ENCODE data around the gene DYRK3. TPM values are rescaled to one million over a fixed set of nuclear protein-coding genes. Genes with fewer than 3 reads are reported as not detected.
A peak's percentile ranks its signal among the peaks of the same experiment; 100 is the strongest.
"Not testable (repeated sequence)": the region's sequence is repeated elsewhere in the genome, so short reads cannot be mapped to it uniquely, and the experiment has no call there.

Gene DYRK3
- total RNA-seq, 1 donor from 2014 or later, result 26.6 TPM

DNA sequence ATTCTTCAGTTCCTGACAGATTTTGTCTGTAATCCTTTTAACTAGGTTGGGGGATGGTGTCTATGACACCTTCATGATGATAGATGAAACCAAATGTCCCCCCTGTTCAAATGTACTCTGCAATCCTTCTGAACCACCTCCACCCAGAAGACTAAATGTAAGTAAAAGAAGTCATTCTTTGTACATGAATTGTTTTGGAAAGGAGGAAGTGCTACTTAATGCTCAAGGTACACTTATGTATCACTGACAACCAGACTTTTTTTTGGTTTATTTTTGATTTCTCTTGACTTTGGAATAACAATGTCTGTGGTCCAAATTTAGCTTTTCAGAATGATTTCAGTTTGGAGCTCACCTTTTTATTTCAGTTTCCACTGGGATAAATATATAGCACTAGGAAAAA, 2.3 kb downstream of the DYRK3 start:
- intact Hi-C loops (cut with micrococcal nuclease), result loop anchor here (10.0 kb wide), 1 partner anchor 277 kb away; no protein-coding TSS in a partner anchor
- TF ChIP-seq, protein P1, sequence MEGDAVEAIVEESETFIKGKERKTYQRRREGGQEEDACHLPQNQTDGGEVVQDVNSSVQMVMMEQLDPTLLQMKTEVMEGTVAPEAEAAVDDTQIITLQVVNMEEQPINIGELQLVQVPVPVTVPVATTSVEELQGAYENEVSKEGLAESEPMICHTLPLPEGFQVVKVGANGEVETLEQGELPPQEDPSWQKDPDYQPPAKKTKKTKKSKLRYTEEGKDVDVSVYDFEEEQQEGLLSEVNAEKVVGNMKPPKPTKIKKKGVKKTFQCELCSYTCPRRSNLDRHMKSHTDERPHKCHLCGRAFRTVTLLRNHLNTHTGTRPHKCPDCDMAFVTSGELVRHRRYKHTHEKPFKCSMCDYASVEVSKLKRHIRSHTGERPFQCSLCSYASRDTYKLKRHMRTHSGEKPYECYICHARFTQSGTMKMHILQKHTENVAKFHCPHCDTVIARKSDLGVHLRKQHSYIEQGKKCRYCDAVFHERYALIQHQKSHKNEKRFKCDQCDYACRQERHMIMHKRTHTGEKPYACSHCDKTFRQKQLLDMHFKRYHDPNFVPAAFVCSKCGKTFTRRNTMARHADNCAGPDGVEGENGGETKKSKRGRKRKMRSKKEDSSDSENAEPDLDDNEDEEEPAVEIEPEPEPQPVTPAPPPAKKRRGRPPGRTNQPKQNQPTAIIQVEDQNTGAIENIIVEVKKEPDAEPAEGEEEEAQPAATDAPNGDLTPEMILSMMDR (IDR thresholded peaks at IDR 0.05; ENCODE audit: borderline replicate concordance), result no peak
- no peaks in the 10 kb centered on the region for H3K27me3 ChIP-seq (ENCODE audit: low read depth)
- no peaks in the 10 kb centered on the region for H3K9me3 ChIP-seq (replicated peaks)
- H3K36me3 ChIP-seq, result peaks cover 21% of the 10 kb centered on the region
- DNase-seq, result no peak
- H3K4me1 ChIP-seq, result peaks cover 51% of the 10 kb centered on the region
- H3K27ac ChIP-seq (replicated peaks), result peak overlapping the region; percentile 91
- H3K4me3 ChIP-seq, result peak overlapping the region; percentile 98

DNA sequence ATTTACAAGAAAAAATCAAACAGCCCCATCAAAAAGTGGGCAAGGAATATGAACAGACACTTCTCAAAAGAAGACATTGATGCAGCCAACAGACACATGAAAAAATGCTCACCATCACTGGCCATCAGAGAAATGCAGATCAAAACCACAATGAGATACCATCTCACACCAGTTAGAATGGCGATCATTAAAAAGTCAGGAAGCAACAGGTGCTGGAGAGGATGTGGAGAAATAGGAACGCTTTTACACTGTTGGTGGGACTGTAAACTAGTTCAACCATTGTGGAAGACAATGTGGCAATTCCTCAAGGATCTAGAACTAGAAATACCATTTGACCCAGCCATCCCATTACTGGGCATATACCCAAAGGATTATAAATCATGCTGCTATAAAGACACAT, 6.7 kb downstream of the DYRK3 start:
- DNase-seq; H3K27me3 ChIP-seq (ENCODE audit: low read depth); H3K9me3 ChIP-seq (replicated peaks); H3K4me3 ChIP-seq; intact Hi-C loops (cut with micrococcal nuclease); H3K27ac ChIP-seq (replicated peaks): not testable (repeated sequence)
- Histone ChIP-seq H3K4me1 (peaks cover 17% of the 10 kb centered on the region), H3K36me3 (peaks cover 22% of the 10 kb centered on the region)

DNA sequence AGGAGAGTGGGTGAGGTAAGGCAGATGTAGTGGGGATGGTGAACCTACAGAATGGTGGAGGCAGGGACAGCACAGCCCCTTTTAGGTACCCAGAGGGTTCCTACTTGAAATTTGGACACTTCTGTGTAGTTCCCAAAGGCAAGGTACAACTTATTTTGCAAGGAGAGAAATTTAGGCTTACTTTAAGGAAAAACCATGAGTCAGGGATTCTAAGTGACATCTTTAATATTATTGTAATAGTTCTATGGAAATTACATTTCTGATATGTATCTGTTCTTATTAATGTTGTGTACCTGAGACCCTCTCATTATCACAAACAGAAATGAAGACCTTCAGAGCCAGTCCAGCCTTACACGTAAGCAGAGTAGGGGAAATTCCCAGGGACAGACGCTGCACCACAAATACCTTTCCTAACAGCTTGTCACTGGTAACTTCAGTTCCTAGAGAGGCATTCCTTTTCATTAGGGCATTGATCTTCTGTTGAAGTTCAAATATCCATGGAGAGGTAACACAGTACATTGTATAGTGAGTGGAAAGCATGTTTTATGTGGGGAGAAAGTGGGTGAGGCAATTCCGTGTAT, 7.9 kb downstream of the DYRK3 start:
- intact Hi-C loops (cut with micrococcal nuclease), result no loop called here
- peaks cover 11% of the 10 kb centered on the region for H3K4me1 ChIP-seq
- H3K27me3 ChIP-seq (ENCODE audit: low read depth), result no peaks in the 10 kb centered on the region
- H3K4me3 ChIP-seq, result no peak overlapping the region
- TF ChIP-seq, protein P1 (IDR thresholded peaks at IDR 0.05; ENCODE audit: borderline replicate concordance), result no peak
- H3K9me3 ChIP-seq (replicated peaks), result no peaks in the 10 kb centered on the region
- no peak for DNase-seq
- no peak overlapping the region for H3K27ac ChIP-seq (replicated peaks)
- peaks cover 33% of the 10 kb centered on the region for H3K36me3 ChIP-seq

DNA sequence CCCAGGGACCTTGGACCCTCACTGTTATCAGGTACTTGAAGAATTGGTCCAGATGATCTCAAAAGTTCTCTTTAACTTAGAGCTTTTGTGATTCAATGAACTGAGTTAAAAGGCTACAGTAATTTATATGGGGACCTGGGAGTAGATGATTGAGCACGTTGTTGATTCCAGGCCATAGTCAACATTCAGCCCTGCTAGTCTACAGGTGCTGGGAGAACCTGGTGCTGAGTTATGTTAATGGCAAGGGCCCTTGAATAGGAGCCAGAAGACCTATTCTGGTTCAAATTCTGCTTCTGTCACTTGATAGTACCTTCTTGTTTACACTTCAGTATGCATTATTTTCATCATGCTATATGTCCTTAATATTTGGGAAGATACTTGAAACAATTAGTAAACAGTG, 11.2 kb downstream of the DYRK3 start:
- Histone ChIP-seq H3K27ac (replicated peaks) (no peak overlapping the region), H3K4me3 (no peak overlapping the region), H3K36me3 (peaks cover 18% of the 10 kb centered on the region), H3K27me3 (ENCODE audit: low read depth) (no peaks in the 10 kb centered on the region), H3K4me1 (peaks cover 38% of the 10 kb centered on the region), H3K9me3 (replicated peaks) (no peaks in the 10 kb centered on the region)
- TF ChIP-seq, protein P1 (IDR thresholded peaks at IDR 0.05; ENCODE audit: borderline replicate concordance), result no peak
- DNase-seq, result no peak
- intact Hi-C loops (cut with micrococcal nuclease), result no loop called here

DNA sequence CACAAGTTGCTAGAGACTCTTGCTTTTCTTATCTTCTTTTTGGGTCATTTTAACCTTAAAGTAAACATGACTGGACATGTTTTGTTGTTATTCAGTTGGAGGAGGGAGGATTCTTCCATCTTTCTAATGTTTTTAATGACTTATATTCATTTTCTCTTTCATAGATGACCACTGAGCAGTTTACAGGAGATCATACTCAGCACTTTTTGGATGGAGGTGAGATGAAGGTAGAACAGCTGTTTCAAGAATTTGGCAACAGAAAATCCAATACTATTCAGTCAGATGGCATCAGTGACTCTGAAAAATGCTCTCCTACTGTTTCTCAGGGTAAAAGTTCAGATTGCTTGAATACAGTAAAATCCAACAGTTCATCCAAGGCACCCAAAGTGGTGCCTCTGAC, 11.9 kb downstream of the DYRK3 start:
- peaks cover 45% of the 10 kb centered on the region for H3K4me1 ChIP-seq
- H3K36me3 ChIP-seq, result peaks cover 18% of the 10 kb centered on the region
- no peaks in the 10 kb centered on the region for H3K9me3 ChIP-seq (replicated peaks)
- no peak for DNase-seq
- H3K27me3 ChIP-seq (ENCODE audit: low read depth), result no peaks in the 10 kb centered on the region
- TF ChIP-seq, protein P1 (IDR thresholded peaks at IDR 0.05; ENCODE audit: borderline replicate concordance), result no peak
- no peak overlapping the region for H3K4me3 ChIP-seq
- H3K27ac ChIP-seq (replicated peaks), result no peak overlapping the region
- intact Hi-C loops (cut with micrococcal nuclease), result no loop called here

DNA sequence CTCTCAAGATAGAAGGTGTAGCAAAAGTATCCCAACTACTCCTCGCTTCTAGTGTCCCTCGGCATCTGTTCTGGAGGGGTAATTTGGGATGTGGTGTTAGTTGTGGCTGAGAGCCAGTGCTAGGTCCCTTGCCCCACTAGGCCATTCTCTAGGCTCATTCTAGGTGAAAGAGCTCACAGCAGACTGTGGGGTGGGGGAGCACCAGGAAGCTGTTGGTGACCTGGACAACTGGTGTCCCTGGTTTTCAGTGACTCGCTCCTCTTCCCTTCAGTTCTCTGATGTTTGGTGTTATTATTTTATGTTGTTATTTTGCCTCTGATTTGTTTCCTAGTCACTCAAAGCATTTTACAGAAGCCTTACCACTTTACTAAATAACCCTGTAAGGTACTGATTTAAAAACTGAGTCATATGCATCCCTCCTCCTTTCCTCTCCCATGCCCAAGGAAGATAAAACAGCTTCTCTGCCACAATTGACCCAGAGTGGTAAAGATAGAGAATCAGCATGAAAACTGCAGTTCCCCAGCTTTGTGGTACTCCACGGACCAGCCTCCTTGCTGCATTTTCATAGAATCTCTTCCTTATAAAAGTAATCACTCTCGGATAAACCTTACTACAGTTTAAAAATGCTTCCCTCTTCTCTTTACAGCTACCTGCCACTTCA, 14.1 kb downstream of the DYRK3 start:
- Histone ChIP-seq H3K9me3 (replicated peaks) (no peaks in the 10 kb centered on the region), H3K36me3 (peaks cover 18% of the 10 kb centered on the region), H3K4me1 (peaks cover 65% of the 10 kb centered on the region), H3K4me3 (no peak overlapping the region), H3K27me3 (ENCODE audit: low read depth) (no peaks in the 10 kb centered on the region), H3K27ac (replicated peaks) (peak overlapping the region; percentile 84)
- intact Hi-C loops (cut with micrococcal nuclease), result no loop called here
- TF ChIP-seq, protein P1 (IDR thresholded peaks at IDR 0.05; ENCODE audit: borderline replicate concordance), result no peak
- no peak for DNase-seq
